ENCODE data around the gene RIN3.

RIN3 gene

DNA sequence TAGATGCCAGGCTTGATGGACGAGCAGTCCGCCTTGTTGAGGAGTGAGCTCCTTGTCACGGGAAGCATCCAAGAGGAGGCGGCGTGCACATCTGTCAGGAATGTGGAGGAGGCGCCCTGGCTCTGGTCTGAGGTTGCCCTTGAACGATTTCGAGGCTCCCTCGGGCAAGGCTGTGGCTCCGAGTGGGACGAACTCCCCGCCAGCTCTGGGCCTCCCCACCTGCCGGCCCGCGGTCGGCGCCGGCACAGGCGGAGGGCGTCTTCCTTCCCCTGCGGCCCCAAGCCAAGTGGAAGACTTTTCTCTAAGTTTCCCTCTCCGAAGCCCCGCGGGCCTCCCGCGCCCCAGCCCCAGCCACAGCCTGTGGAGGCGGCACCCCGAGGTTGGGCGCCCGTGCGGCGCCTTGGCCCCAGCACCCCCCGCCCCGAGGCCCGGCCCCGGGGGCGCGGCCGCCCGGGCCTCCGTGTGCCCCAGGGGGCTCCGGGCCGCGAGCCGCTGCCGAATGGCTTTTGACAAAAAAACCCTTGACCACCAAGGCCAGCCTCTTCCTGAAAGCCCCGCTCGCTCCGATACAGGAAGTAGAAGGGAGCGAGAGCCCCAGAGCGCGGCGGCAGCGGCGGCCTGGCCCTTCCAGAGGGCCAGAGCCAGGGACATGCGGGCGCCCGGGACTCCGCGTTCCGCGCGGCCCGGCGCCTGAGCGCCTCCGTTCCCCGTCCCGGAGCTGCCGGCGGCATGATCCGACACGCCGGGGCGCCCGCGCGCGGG lies at the start of gene RIN3:
TSS of gene RIN3 (plus strand) at position 578 of the 762 bp plus-strand sequence. CDS start at position 730, 152 bp downstream.
- peak; percentile 75 for DNase-seq (ENCODE audit: low spot score)

DNA sequence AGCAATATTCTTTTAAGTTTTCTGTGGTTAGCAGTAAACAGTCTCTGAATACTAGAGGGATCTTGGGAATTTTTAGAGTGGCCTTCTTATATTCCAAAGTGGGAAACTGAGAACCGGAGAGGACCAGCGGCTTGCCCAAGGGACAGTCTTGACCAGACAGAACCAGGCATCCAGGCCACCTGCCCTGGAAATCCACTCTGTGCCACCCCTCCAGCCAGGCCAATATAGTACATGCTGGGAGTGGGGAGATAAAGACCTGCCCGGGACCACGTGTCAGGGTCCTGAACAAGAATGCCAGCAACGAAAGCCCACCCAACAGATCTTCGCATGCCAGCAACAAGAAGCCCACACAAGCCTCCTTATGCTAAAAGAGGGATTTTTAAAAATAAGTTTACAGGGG lies 49.4 kb upstream of the RIN3 start:
- no peak for DNase-seq (ENCODE audit: low spot score)

GRCh38 chr14:92464716-92465115 lies 48.9 kb upstream of the RIN3 start:
- DNase-seq (ENCODE audit: low spot score) = no peak

DNA sequence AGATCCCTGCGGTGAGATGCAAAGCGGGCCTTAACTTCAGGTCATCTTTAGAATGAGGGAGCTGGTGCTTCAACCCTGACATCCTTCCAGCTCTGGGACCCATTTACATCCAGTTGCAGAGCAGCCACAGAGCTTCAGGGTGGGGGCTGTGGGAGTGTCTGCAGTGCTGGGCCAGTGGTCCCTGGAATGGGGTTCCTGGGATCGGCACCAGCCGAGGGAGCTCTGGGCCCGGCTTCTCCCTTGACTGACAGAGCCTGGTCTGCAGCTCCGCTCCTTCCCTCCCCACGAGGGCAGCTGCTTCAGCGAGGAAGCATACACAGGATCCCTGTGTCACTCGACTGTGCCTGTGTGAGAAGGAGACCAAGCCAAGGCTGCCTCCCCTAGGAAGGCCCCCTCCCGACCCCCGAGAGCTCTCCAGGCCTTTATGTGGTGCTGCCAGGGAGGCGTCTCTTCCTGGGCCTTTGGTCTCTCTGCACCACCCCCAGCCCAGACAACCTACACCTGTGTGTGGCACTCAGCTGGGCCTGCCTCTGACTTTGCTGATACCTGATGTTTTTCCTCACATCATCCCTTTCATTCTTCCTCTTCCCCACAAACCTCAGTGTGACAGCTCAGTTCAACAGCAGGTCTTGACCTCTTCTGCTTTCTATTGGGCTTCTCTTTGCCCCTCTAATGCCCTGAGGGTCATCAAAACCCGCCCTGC lies 48.1 kb upstream of the RIN3 start:
- DNase-seq (ENCODE audit: low spot score) = no peak

GRCh38 chr14:92466059-92466458 lies 47.5 kb upstream of the RIN3 start:
- DNase-seq (ENCODE audit: low spot score) = no peak

DNA sequence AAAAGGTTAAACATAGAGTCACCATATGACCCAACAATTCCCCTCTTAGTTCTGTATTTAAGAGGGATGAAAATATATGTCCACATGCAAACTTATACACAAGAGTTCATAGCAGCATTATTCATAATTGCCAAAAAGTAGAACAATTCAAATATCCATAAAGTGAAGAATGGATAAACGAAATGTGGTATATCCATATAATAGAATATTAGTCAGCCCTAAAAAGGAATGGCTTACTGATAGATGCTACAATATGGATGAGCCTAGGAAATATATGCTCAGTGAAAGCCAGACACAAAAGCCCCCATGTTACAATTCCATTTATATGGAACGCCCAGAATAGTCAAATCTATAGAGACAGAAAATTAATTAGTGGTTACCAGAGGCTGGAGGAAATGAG lies 44.1 kb upstream of the RIN3 start:
- DNase-seq (ENCODE audit: low spot score) = no peak

DNA sequence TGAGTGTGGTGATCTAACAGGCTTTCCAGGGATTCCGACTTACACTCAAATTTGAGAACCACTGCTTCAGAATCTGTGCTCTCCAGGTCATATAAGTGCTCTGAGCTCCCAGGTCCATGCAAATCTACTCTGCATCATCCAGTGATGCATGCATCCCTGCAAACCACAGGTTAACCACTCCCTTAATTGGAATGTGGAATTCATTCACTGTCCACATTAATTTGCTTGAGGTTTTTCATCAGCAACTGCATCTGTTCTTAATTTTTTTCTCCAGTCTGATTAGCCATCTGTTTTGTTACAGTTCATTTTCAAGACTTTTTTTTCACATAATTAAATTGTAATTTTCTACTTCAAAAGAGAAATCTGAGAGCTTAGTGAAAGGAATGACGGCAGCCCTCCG lies 43.4 kb upstream of the RIN3 start:
- DNase-seq (ENCODE audit: low spot score) = peak; percentile 68

- DNase-seq (ENCODE audit: low spot score) = no peak
Measured at GRCh38 chr14:92470811-92471210, 42.8 kb upstream of the RIN3 start.

DNA sequence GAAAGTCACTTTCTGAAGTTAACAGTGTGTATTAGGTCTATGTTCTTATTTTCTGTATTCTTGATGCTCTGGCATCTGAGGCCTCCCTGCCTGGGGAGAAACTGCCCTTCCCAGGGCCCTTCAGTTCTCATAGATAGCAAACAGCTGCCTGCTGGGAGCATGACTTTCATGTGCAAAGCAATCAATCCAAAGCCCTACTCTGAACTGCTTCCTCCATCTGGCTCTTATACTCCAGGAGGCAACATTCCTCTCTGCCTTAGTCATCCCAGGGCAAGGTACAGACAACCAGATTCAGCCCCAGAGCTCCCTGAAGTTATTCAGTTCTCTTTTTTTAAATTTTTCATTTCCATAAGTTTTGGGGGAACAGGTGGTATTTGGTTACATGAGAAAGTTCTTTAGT lies 41.7 kb upstream of the RIN3 start:
- DNase-seq (ENCODE audit: low spot score) = peak; percentile 90

DNA sequence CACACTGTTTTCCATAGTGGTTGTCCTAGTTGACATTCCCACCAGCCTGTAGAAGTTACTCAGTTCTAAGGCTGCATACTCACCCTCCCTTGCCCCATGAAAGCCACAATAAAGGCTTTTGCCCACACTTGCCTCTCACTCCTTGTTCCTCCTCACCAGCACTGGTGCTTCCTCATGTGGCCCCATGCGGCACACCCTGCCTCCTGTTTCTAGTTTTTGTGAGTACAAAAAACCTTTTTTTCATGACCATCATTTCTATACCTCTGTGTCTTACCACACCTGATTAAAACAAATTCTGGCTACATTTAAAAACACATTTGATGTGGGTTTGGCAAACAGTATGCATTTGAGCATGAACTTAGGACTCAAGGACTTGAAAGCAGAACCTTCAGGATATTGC lies 40.7 kb upstream of the RIN3 start:
- DNase-seq (ENCODE audit: low spot score) = peak; percentile 25

- DNase-seq (ENCODE audit: low spot score) = peak; percentile 33
Measured at GRCh38 chr14:92473261-92473968, 40.2 kb upstream of the RIN3 start.

DNA sequence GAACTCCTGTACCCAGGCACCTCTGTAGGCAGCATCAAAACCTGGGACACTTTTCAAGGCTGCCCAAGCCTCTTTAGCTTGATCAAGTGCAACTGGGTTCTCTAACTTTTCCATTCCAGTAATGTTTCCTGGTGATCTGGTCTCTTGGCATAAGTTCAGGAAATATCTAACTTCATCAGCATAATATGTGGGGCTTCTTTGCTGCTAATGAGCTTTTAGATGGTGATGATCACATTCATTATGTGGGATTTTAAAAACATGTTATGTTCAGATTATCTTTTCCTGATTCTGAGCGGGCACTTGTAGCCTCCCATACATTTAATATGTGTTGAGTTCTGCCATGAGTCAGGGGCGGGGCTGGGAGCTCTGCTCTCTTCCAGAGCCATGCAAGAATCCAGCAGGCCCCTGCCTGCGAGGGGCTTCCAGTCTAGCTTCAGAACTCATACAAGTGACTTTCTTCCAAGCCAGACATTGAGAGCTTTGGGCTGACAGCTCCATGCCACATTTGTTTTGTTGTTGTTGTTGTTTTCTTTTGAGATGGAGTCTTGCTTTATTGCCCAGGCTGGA lies 39.5 kb upstream of the RIN3 start:
- peak; percentile 8 for DNase-seq (ENCODE audit: low spot score)

DNA sequence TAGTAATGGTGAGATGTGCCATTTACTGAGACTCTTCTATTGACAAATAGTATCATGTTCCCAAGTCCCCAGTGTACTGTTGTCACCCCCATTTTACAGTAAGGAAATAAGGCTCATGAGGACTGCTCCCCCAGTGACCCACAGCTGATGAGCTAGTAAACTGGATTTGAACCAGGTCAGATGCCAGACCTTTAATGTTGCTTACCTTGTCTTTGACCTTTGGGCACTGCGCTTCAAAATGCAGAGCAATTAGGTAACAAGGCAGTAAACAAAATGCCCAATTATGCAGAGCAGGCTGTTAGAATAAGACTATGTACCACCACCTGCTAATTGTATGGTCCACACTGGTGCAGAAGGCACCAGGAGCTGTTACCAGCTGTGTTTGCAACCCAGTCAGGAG lies 38.5 kb upstream of the RIN3 start:
- DNase-seq (ENCODE audit: low spot score) = no peak

GRCh38 chr14:92475451-92476187 lies 38.0 kb upstream of the RIN3 start:
- DNase-seq (ENCODE audit: low spot score) = no peak

GRCh38 chr14:92480856-92481255 lies 32.7 kb upstream of the RIN3 start:
- no peak for DNase-seq (ENCODE audit: low spot score)

GRCh38 chr14:92481386-92481785 lies 32.2 kb upstream of the RIN3 start:
- no peak for DNase-seq (ENCODE audit: low spot score)

- DNase-seq (ENCODE audit: low spot score) = no peak
Measured at GRCh38 chr14:92481811-92482555, 31.6 kb upstream of the RIN3 start.

DNA sequence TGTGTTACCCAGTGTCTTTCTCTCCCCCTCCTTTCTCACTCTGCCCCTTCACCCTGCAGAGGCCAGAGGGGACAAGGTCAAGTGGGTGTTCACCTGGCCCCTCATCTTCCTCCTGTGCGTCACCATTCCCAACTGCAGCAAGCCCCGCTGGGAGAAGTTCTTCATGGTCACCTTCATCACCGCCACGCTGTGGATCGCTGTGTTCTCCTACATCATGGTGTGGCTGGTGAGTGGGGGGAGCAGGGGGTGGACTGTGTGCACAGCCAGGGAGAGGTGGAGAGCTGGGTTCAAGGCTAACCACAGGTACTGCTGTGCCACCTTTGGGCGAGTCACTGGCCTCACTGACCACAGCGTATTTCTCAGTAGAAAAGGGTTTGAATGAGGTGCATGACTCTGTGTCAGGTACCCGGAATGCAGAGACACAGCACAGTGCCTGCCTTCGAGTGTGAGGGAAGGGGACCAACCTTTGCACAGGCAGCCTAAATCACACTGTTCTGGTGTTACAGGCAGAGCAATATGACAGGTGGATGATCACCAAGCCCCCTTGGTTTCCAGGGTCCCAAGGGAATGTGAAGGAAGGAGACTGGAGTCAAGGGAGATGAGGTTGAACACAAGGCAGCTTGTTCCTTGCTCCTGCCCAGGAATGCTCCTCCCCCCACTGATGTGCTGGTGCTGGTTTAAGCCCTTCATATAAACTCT lies 30.8 kb upstream of the RIN3 start:
- no peak for DNase-seq (ENCODE audit: low spot score)

DNA sequence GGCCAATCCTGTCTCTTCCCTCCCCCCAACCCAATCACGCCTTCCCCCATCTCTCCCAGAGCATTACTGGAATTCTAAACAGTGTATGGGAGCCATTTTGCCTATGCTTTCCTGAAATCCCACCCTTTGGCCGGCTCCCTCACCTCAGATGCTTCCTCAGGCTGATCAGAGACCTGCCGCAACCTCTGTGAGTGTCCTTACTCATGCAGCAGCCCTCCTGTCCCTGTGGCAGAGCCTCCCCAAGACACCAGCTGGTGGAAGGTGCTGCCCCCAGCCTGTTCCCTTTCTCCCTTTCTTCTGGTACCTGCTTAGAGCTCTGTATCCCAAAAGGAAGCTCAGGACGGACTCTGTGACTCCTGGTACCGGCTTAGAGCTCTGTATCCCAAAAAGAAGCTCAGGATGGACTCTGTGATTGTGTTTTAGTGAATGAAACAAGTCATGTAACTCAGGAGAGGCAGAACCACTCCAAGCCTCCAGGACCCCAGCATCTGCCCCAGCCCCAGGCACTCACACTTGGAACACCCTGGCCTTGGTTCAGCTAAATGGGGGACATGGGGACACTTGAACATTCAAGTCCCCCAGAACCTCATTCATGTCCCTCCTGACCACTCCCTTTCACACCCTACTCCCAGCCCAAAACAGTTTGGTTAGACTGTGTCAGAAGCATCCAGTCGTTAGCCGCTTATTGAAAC lies 29.3 kb upstream of the RIN3 start:
- DNase-seq (ENCODE audit: low spot score) = no peak

- no peak for DNase-seq (ENCODE audit: low spot score)
Measured at GRCh38 chr14:92486881-92487280, 26.7 kb upstream of the RIN3 start.
